Measurements from ENCODE around the gene NAXD.

Gene NAXD

DNA sequence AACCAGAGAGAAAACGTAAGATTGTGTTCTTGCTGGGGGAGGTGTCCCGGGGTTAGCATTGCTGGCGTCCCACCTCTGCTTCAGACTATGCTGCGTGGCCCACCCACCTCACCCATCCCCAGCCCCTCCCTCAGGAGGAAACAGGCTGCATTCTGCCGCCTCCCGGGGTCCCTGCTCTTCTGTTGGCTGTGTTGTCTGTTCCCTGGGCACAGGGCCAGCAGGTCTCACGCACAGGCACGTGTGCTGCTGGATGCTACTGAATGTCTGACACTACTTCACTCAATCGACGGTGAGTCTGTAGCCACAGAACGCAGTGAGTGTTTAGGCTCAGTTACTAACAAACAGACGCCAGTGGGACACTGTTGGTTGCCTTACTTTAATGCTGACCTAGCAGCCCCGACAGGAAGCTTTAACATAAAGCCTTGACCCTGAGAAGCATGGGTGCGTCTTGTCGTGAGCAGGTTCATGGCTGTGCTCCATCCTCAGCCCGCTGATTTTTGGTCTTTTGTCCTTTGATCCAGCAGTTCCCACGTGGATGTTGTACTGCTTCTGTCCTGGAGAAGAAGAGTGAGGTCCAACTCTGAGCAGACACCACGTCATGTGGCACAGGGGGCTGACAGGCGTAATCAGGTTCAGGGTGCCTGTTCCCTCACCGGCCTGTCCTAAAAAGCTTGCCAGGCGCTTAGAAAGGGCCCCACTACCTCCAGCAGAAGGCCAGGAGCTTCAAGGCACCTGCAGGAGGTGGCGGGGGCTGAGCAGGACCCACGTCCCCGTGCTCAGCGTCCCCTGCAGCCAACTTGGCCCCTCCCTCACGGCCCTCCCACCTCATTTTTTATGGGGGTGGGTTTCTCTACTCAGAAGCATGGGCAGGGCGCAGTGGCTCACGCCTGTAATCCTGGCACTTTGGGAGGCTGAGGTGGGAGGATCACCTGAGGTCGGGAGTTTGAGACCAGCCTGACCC lies 26.0 kb downstream of the NAXD start:
- in situ Hi-C loops (cut with MboI; ENCODE audit: low pct_unique_long_range_greater_than_20kb, low sequenced_read_pairs) = no loop called here
- no peak for DNase-seq

DNA sequence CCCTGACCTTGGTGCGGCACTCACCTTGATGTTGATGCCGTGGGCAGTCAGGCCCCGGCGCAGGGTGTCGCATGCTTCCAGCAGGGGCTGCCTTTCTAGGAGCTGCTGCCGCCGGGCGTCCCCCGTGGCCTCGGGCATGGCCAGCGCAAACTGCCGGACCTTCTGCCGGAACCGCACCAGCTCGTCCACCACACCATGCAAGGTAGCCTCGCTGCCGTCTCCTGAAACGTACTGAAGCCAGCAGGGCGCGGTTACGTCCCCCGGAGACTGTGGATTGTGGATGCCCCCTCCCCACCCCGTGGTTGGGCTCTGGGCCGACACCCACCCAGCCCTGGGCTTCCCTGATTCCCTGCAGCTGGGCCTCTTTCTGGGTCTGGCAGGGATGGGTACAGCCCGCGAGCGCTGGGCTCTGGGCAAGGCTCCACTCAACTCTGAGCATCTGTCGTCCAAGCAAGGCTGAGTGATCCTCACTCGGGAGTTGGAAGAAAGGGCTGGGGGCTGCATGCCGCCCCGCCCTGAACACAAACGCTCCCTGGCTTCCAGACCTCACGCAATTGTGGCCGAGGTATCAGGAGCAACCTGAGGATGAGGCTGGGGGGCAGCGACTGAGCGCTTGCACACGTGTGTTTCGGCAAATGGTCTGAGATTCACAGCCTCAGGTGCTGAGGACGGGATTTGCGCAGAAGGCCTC lies 27.1 kb downstream of the NAXD start:
- in situ Hi-C loops (cut with MboI; ENCODE audit: low pct_unique_long_range_greater_than_20kb, low sequenced_read_pairs) = no loop called here

DNA sequence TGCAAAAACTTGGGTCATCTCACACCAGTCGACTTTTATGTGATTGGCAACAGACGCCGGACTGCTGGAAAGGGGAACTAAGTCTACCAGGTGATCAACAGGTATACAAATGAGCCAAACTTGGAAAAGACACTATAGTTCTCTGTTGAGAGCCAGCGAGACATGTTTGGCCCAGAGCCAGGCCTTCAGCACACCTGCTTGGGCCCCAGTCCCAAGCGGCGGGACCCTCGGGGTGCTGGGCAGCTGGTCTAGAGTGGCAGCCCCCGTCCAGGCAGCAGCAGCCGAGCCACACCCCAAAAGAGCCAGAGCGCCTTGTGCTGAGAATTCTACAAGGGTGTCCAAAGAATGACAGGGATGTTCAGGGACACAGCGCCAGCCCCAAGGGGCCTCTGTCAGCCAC lies 28.0 kb downstream of the NAXD start:
- in situ Hi-C loops (cut with MboI; ENCODE audit: low pct_unique_long_range_greater_than_20kb, low sequenced_read_pairs) = no loop called here
- no peak for DNase-seq

More for the DNA sequence above, 27.1 kb downstream of the NAXD start:
- no peak for DNase-seq

DNA sequence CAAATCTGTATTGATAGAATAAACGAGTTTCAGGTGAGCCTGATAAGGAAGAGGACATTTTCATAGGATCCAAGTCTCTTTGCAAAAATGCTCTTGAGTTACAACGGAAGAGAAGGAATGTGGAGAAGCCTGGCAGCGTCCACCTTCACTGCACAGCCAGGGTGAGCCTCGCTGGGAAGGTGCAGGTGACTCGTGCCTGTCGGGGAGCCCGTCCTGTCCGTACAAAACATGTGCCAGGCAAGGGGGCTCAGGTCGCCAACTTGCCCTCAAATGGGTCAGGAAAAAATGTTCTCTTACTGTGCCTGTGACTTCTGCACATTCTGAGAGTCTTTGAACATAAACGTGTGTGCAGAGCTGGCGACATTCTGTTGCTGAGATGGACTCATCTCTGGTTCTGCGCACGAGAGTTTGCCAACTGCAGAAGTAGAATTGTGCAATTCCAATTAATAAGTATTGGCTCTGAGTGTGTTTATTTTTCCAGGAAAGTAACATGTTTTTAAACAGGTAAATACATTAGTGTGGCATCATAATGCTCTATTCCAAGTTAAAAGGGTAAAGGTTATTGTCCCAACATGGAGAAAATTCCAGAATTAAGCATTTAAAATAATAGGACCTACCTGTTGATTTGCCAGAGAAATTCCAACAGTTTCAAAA lies 28.6 kb downstream of the NAXD start:
- DNase-seq = no peak
- in situ Hi-C loops (cut with MboI; ENCODE audit: low pct_unique_long_range_greater_than_20kb, low sequenced_read_pairs) = no loop called here

DNA sequence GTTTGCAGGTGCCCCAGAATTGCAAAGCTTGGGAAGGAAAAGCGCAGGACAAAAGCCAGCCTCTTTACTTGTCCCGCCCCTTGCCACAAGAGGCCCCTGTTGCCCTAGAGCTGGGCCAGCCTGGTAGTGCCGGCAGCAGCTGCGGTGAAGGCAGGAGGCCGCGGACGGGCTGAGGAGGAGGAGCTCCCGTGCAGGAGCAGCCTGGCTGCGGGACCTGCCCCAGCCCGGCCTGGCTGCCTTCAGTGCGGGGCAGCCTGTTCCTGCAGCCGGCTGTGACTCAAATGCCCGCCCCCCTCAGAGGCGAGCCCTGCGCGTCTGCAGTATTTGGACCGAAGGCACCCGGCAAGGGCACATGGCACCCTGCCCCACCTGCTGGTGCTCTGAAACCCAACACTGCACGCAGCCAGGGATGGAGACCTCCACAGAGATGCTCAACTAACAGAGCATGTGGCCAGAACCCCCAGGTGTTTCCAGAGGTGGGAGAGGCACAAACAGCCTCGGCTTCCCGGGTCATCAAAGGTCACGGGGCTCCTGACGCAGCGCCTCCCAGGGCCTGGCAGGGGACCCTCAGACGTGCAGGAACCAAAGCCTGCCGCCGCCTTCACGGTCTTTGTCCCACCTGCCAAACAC lies 29.7 kb downstream of the NAXD start:
- in situ Hi-C loops (cut with MboI; ENCODE audit: low pct_unique_long_range_greater_than_20kb, low sequenced_read_pairs) = no loop called here
- peak; percentile 15 for DNase-seq

DNA sequence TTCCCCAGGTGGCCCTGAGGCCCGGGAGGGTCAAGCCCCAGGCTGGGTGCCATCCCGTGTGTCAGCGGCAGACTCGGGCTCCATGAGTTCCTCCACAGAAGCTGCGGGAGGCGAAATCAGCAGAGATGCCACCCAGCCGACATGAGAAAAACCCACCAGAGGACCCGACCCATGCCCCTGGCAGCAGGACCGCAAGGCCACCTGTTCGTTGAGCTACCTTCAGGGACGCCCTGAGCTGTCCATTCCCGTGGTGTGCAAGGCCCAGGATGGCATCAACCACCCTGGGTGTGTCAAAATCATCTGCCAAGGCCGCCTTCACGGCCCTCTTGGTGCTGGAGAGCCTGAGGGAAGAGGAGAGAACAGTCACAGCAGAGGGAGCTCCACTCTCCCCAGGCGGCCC lies 30.4 kb downstream of the NAXD start:
- in situ Hi-C loops (cut with MboI; ENCODE audit: low pct_unique_long_range_greater_than_20kb, low sequenced_read_pairs) = no loop called here

DNA sequence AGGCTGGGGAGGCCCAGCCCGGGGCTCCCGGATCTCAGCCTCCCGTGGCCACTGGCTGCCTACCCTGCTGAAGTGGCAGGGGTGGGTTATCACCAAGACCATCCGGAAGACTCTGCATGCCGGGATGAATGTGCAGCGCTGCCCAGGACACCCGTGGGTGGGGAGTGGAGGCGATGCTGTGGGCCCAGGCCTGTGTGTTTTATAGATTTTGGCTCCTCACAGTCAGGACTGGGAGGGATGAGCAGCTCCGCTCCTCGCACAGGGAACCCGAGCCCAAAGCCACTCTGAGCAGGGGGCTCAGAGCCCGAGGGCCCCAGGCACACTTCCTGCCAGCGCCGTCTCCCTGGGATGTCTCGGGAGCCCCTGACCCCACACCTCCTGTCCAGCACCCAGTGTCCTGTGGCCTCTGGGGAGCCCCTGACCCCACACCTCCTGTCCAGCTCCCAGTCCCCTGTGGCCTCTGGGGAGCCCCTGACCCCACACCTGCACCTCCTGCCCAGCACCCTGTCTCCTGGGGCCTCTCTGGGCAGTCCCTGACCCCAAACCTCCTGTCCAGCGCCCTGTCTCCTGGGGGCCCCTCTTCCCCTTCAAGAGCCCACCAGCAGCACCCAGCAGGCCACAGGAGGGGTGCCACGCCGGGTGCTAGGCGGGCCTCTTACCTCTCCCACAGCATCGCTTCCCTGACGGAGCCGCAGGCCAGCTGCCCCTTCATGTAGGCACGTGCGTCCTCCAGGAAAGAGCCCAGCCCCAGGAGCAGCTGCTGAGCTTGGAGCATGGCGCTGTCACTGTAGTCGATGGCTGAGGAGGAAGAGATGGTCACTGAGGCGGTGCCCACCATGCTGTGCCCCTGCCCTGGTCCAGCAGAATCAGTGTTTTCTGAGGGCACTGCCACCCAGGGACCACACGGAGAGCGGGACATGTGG lies 31.4 kb downstream of the NAXD start:
- no peak for DNase-seq

More for the DNA sequence above, 30.4 kb downstream of the NAXD start:
- no peak for DNase-seq

DNA sequence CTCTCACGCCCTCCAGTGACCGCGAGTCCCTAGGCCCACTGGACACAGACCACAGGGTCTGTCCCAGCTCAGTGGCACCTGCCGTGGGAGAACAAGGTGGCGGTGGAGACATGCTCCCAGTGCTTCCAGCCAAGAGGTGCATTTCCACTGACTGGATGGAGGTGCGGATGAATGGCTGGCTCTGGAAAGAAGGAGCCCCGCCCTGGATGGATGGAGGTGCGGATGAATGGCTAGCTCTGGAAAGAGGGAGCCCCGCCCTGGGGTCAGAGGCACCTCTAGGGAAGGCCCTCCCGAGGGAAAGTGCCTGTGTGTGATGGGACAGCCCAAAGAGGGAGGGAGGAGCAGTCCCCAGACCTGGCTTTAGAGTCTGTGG lies 32.0 kb downstream of the NAXD start:
- in situ Hi-C loops (cut with MboI; ENCODE audit: low pct_unique_long_range_greater_than_20kb, low sequenced_read_pairs) = no loop called here

More for the DNA sequence above, 31.4 kb downstream of the NAXD start:
- in situ Hi-C loops (cut with MboI; ENCODE audit: low pct_unique_long_range_greater_than_20kb, low sequenced_read_pairs) = no loop called here

DNA sequence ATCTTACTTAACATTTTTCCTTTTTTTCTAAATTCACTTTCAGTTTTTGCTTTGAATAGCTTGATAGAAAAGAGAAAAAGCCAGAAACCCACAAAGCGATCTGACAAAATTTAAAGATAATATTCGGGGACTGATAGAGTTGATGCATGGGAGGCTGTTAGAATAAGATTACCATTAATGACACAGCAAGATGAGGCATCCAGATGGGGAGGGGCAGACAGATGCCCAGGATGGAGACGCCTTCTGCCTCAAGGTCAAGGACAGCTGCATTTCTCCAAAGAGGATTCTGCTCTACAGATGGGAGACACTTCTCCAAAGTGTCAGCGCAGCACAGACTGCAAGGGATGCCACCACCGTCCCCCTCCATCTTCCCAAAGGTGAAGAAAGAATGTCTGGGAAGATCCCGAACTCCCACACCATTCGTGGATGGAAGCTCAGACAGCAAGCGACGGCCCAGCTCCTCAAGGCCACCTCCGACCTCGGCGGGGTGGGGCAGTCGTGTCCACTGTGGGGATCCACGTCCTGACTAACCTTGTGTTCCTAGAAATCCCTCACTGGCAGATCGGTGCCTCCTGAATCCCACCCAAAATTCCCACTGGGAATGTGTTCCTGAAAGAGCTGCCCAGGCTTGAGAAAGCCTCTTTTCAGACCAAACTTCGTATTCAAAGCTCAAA lies 32.9 kb downstream of the NAXD start:
- in situ Hi-C loops (cut with MboI; ENCODE audit: low pct_unique_long_range_greater_than_20kb, low sequenced_read_pairs) = no loop called here

More for the DNA sequence above, 32.0 kb downstream of the NAXD start:
- no peak for DNase-seq

DNA sequence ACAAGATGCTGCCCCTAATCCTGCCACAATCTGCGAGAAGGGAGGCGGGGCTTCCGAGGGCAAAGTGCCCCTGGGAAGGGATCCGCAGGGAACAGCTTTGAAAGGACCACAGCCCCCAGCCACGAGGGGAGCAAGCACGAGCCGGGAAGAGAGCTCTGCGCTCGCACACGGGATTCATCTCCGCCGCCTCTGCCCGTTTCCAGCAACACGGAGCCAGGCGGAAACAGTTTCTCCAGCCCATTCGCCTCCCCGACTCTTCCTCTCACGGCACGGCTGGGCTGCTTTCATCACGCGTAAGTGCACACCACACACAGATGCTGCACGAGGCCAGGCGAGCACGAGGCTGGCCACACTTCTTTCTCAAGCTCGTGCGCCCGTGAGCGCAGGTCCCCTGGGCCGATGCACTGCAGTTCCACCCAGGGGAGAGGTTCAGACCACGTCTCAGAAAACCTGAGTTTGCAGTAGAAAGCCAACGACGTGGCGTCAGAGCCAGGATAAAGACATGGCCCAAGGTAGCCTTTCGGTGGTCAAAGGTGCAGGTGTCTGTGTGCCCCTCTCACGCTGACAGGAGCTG lies 33.6 kb downstream of the NAXD start:
- in situ Hi-C loops (cut with MboI; ENCODE audit: low pct_unique_long_range_greater_than_20kb, low sequenced_read_pairs) = no loop called here
- no peak for DNase-seq

More for the DNA sequence above, 32.9 kb downstream of the NAXD start:
- DNase-seq = no peak

DNA sequence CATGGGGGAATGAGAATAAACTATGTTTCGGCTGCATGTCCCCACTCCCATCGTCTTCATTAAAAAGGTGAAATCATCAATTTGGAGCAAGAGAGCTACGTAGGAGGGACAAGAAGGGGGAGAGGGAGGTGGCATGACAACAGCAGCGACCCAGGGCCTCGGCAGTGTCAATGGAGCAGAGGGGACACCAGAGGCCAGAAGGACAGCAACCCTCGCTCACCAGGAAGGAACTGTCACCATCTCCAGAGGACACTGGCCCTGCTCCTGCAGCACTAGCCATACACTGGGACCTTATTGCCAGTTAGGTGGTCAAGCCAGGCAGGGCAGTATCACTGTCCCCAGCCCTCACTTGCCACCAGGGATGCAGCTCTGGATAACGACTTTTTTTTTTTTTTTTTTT lies 34.2 kb downstream of the NAXD start:
- DNase-seq = no peak
- in situ Hi-C loops (cut with MboI; ENCODE audit: low pct_unique_long_range_greater_than_20kb, low sequenced_read_pairs) = no loop called here

DNA sequence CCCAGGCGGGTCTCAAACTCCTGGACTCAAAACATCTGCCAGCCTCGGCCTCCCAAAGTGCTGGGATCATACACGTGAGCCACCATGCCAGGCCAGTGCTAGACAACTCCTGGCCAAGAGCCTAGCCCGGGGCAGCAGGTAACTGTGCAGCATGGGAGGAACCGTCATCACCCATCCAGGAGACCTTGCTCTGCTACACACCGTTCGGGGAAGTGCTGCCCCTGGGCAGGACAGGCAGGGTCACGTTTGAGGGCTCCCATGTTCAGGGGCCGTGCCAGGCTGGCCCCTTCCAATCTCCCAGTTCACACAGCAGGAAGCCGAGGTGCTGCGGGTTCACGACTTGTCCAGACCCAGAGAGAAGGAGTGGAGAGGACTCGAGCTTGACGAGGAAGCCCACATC lies 35.1 kb downstream of the NAXD start:
- in situ Hi-C loops (cut with MboI; ENCODE audit: low pct_unique_long_range_greater_than_20kb, low sequenced_read_pairs) = no loop called here
- no peak for DNase-seq

DNA sequence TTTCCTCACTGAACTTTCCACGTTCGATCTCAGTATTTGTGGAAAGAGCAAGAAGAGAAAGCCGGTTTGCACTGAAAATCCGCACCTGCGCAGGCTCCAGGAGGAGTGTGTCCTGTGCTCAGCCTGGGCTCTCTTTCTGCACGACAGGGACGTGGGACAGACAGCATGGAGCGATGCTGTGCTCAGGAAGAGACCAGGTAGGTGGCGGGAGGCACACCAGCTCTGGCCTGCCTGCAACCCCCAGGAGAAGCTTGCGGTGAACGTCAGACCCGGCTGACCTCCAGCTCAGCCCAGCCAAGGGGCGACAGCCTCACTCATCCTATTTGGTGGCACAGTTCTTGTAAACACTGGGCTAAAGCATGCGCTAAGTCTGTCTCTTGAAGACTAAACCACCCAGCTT lies 35.9 kb downstream of the NAXD start:
- in situ Hi-C loops (cut with MboI; ENCODE audit: low pct_unique_long_range_greater_than_20kb, low sequenced_read_pairs) = no loop called here
- no peak for DNase-seq

DNA sequence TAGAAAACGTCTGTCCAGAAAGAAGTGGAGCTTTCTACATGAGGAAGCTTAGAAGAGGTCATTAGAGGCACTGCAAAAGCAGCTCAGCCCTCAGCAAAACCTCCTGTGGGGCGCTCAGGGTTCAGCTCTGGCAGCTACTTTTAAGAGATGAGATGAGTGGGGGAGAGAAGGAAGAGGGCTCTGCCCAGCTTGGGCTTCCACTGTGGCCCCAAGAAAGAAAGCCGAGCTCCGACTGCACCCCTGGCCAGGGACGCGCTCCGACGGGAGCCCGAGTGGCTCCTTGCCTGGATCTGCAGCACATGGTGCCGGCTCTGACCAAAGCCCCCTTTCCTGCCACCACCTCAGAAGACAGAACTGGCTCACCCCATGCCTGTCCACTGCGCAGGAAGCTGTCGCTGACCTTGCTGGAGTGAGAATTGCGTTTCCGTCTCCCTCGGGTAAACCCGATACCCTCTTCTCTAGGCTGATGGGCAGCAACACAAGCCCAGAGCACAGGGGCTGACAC lies 36.4 kb downstream of the NAXD start:
- in situ Hi-C loops (cut with MboI; ENCODE audit: low pct_unique_long_range_greater_than_20kb, low sequenced_read_pairs) = no loop called here
- DNase-seq = no peak

DNA sequence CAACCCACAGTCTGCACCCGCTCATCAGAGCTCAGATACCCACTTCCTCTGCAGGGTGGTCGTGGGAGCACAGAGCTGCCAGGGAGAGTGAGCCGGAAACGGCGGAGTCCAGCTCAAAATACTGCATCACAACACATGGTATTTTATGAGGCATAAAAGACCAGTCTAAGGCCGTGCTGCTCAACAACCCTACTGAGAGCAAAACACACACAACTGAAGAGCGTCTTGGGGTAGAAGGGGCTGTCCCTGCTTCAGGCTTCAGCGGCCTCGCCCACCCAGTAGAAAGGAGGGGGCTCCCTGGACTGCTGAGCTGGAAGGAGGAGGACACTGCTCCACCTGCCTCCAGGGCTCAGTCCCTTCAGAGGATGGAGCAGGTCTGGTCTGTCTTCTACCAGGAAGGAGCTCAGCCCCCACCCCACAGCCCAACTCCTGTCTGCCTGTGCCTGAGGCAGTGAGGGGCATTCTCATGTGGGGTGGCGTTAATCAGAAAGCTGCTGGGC lies 36.9 kb downstream of the NAXD start:
- in situ Hi-C loops (cut with MboI; ENCODE audit: low pct_unique_long_range_greater_than_20kb, low sequenced_read_pairs) = no loop called here
- no peak for DNase-seq

DNA sequence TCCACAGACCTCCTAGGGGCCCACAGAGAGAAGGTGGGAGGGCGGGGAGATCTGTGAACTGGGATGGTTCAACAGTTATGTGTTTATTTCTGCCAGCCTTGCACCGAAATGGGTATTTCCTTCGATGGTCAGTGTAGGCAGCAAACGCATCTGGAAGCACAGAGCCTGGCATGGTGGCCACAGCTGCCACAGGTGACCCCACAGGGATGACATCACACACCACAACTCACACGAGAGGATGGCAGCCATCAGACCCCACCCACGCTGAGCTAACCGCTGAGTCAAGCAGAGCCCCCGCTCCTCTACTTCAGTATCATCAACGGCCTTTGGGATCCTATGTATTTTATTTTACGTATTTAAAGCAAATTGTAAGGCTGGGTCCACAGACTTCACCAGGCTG lies 37.4 kb downstream of the NAXD start:
- in situ Hi-C loops (cut with MboI; ENCODE audit: low pct_unique_long_range_greater_than_20kb, low sequenced_read_pairs) = no loop called here
- DNase-seq = no peak

DNA sequence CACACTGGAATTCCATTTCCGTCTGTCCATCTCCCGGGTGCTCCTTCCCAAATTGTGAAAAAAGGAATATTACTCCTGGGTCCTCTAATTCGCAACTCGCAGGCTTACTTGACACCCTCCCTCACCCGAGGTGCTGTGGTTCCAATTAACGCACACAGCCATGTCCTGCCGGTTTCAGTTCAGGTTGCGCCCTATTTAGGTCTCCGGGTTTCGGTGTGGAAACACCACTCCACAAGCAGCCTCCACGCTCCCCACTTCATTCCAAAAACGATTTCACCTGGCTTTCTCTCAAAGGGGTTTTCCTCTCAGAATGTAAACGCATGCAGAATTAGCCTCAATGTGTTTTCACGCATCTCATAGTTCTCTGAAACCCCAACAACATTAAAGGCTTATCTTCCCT lies 37.9 kb downstream of the NAXD start:
- in situ Hi-C loops (cut with MboI; ENCODE audit: low pct_unique_long_range_greater_than_20kb, low sequenced_read_pairs) = no loop called here
- DNase-seq = no peak
